Measurements from ENCODE around the gene PLXNA4.

PLXNA4 gene

DNA sequence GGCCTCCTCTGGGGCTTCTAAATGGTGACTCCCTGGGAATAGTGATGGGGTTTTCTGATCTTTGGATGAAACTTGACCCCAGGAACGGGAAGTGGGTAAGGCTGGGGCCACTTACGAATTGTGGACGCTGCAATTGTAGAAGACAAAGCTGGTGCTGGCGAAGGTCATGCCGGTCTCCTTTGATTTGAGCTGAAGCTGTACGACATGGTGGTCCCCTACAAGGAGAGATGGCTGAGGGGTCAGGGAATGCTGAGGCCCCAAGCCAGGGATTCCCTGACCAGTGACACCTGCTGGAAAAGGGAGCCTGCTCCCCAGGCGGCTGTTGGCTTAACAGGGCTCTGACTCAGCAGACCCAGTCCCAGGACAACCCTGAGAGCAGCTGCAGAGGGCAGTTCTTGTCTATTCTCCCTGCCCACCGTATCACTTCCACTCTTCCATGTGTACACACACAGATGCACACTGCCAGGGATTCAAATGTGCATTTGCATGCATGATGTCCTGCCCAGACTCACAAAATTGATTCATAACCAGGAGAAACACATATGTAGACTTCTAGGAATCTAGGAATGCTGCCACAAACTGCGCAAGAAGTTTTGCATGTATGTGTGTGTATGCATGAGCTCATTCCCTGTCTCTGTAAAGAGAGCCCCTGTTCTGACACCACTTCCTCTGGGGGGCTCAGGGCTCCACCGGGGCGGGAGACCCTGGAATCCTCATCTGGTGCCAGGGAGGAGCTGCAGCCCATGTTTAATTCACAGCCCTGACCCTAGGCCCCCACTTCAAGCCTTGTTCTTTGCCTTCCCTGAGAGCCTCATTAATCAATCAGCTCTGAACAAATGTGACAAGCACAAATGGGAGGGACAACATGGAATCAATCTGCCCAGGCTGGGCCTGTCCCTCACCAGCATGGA lies 350.0 kb downstream of the PLXNA4 start:
- Histone ChIP-seq H3K4me1 (ENCODE audit: control insufficient read depth in 1 of 2, insufficient read depth in 2 of 2, low read length in 2 of 2) (no peaks in the 10 kb centered on the region), H2BK5ac (ENCODE audit: low read depth, low read length, poor library complexity) (no peak overlapping the region), H4K8ac (ENCODE audit: low read depth, low read length) (no peak overlapping the region), H2BK120ac (ENCODE audit: insufficient read depth, low read length, poor library complexity) (no peak overlapping the region), H4K12ac (ENCODE audit: low read depth, low read length) (no peak overlapping the region), H3K27me3 (ENCODE audit: insufficient read depth, low read length) (no peaks in the 10 kb centered on the region), H3K79me1 (ENCODE audit: low read length) (no peaks in the 10 kb centered on the region), H3K4me3 (ENCODE audit: low read depth, low read length) (no peak overlapping the region), H3K27ac (ENCODE audit: low read depth, low read length) (no peak overlapping the region), H3K9ac (ENCODE audit: low read length) (no peak overlapping the region), H2AFZ (ENCODE audit: insufficient read depth, low read length, poor library complexity) (no peak overlapping the region), H4K91ac (ENCODE audit: low read depth, low read length) (no peak overlapping the region), H3K79me2 (ENCODE audit: control insufficient read depth, insufficient read depth, low read length, poor library complexity) (no peaks in the 10 kb centered on the region), H2AK5ac (ENCODE audit: low read length) (no peak overlapping the region), H3K23ac (ENCODE audit: low read length) (peak overlapping the region; percentile 80), H2BK12ac (ENCODE audit: low read length) (no peak overlapping the region), H3K9me3 (ENCODE audit: insufficient read depth, low read depth, low read length) (no peaks in the 10 kb centered on the region), H3K4me2 (ENCODE audit: low read length) (no peak overlapping the region), H3K36me3 (ENCODE audit: control insufficient read depth in 1 of 2, insufficient read depth in 2 of 2, low read length in 2 of 2) (no peaks in the 10 kb centered on the region), H3K14ac (ENCODE audit: low read length) (no peak overlapping the region), H3K18ac (ENCODE audit: low read length) (no peak overlapping the region), H3K4ac (ENCODE audit: low read depth, low read length) (no peak overlapping the region)
- WGBS (ENCODE audit: extremely low coverage, insufficient coverage, insufficient read length), result no CpG with 5 or more reads among the region's 11 CpGs
- DNase-seq, result no peak

GRCh38 chr7:132225216-132226030 lies 350.8 kb downstream of the PLXNA4 start:
- no peak overlapping the region for H3K4me2 ChIP-seq (ENCODE audit: low read length)
- H3K79me1 ChIP-seq (ENCODE audit: low read length), result no peaks in the 10 kb centered on the region
- no peak overlapping the region for H4K91ac ChIP-seq (ENCODE audit: low read depth, low read length)
- H2BK12ac ChIP-seq (ENCODE audit: low read length), result no peak overlapping the region
- DNase-seq, result peak; percentile 4 to 19
- H3K79me2 ChIP-seq (ENCODE audit: control insufficient read depth, insufficient read depth, low read length, poor library complexity), result no peaks in the 10 kb centered on the region
- H3K14ac ChIP-seq (ENCODE audit: low read length), result no peak overlapping the region
- no peak overlapping the region for H3K4me3 ChIP-seq (ENCODE audit: low read depth, low read length)
- WGBS (ENCODE audit: extremely low coverage, insufficient coverage, insufficient read length), result no CpG with 5 or more reads among the region's 8 CpGs
- H4K8ac ChIP-seq (ENCODE audit: low read depth, low read length), result no peak overlapping the region
- no peak overlapping the region for H4K12ac ChIP-seq (ENCODE audit: low read depth, low read length)
- no peaks in the 10 kb centered on the region for H3K4me1 ChIP-seq (ENCODE audit: control insufficient read depth in 1 of 2, insufficient read depth in 2 of 2, low read length in 2 of 2)
- no peak overlapping the region for H2BK5ac ChIP-seq (ENCODE audit: low read depth, low read length, poor library complexity)
- no peak overlapping the region for H3K9ac ChIP-seq (ENCODE audit: low read length)
- no peak overlapping the region for H3K4ac ChIP-seq (ENCODE audit: low read depth, low read length)
- no peak overlapping the region for H3K18ac ChIP-seq (ENCODE audit: low read length)
- no peak overlapping the region for H2BK120ac ChIP-seq (ENCODE audit: insufficient read depth, low read length, poor library complexity)
- H3K9me3 ChIP-seq (ENCODE audit: insufficient read depth, low read depth, low read length), result no peaks in the 10 kb centered on the region
- H3K23ac ChIP-seq (ENCODE audit: low read length), result no peak overlapping the region
- no peaks in the 10 kb centered on the region for H3K36me3 ChIP-seq (ENCODE audit: control insufficient read depth in 1 of 2, insufficient read depth in 2 of 2, low read length in 2 of 2)
- no peak overlapping the region for H2AFZ ChIP-seq (ENCODE audit: insufficient read depth, low read length, poor library complexity)
- H3K27ac ChIP-seq (ENCODE audit: low read depth, low read length), result no peak overlapping the region
- no peaks in the 10 kb centered on the region for H3K27me3 ChIP-seq (ENCODE audit: insufficient read depth, low read length)
- H2AK5ac ChIP-seq (ENCODE audit: low read length), result no peak overlapping the region

- H4K12ac ChIP-seq (ENCODE audit: low read depth, low read length), result no peak overlapping the region
- H3K79me2 ChIP-seq (ENCODE audit: control insufficient read depth, insufficient read depth, low read length, poor library complexity), result no peaks in the 10 kb centered on the region
- no peak overlapping the region for H4K91ac ChIP-seq (ENCODE audit: low read depth, low read length)
- H2BK120ac ChIP-seq (ENCODE audit: insufficient read depth, low read length, poor library complexity), result no peak overlapping the region
- H3K36me3 ChIP-seq (ENCODE audit: control insufficient read depth in 1 of 2, insufficient read depth in 2 of 2, low read length in 2 of 2), result no peaks in the 10 kb centered on the region
- H2AFZ ChIP-seq (ENCODE audit: insufficient read depth, low read length, poor library complexity), result no peak overlapping the region
- no peak overlapping the region for H3K23ac ChIP-seq (ENCODE audit: low read length)
- no peak overlapping the region for H3K14ac ChIP-seq (ENCODE audit: low read length)
- H3K4me2 ChIP-seq (ENCODE audit: low read length), result no peak overlapping the region
- H3K18ac ChIP-seq (ENCODE audit: low read length), result no peak overlapping the region
- no peak overlapping the region for H3K9ac ChIP-seq (ENCODE audit: low read length)
- H2AK5ac ChIP-seq (ENCODE audit: low read length), result no peak overlapping the region
- no peaks in the 10 kb centered on the region for H3K79me1 ChIP-seq (ENCODE audit: low read length)
- no peak overlapping the region for H2BK12ac ChIP-seq (ENCODE audit: low read length)
- DNase-seq, result no peak
- H2BK5ac ChIP-seq (ENCODE audit: low read depth, low read length, poor library complexity), result no peak overlapping the region
- H3K4me1 ChIP-seq (ENCODE audit: control insufficient read depth in 1 of 2, insufficient read depth in 2 of 2, low read length in 2 of 2), result peaks cover 0 to 2% of the 10 kb centered on the region in 2 experiments
- no peaks in the 10 kb centered on the region for H3K27me3 ChIP-seq (ENCODE audit: insufficient read depth, low read length)
- no peaks in the 10 kb centered on the region for H3K9me3 ChIP-seq (ENCODE audit: insufficient read depth, low read depth, low read length)
- no peak overlapping the region for H3K4me3 ChIP-seq (ENCODE audit: low read depth, low read length)
- no peak overlapping the region for H3K4ac ChIP-seq (ENCODE audit: low read depth, low read length)
- no peak overlapping the region for H4K8ac ChIP-seq (ENCODE audit: low read depth, low read length)
- H3K27ac ChIP-seq (ENCODE audit: low read depth, low read length), result no peak overlapping the region
Observed at GRCh38 chr7:132221356-132221755, 354.9 kb downstream of the PLXNA4 start.

DNA sequence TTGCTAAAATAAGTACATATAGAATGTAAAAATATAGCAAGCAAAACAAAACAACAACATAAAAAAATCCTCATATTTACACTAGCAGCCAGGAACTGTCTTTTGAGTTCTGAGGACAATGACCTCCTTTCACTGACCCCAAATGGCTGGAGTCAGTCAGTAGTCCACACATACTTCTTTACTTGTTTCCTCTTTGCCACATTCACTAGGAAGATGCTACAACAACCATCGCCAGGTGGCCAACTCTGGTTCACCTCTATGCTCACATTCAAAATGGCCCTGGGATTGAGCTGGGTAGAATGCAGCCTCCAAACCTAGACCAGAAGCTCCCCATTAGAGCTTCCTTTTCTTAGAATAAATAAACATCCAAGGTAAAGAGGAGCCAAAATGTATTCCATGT lies 356.2 kb downstream of the PLXNA4 start:
- Histone ChIP-seq H3K4me2 (ENCODE audit: low read length) (no peak overlapping the region), H4K91ac (ENCODE audit: low read depth, low read length) (no peak overlapping the region), H4K8ac (ENCODE audit: low read depth, low read length) (no peak overlapping the region), H3K18ac (ENCODE audit: low read length) (no peak overlapping the region), H3K27ac (ENCODE audit: low read depth, low read length) (no peak overlapping the region), H3K14ac (ENCODE audit: low read length) (no peak overlapping the region), H3K79me2 (ENCODE audit: control insufficient read depth, insufficient read depth, low read length, poor library complexity) (no peaks in the 10 kb centered on the region), H2BK12ac (ENCODE audit: low read length) (no peak overlapping the region), H3K27me3 (ENCODE audit: insufficient read depth, low read length) (no peaks in the 10 kb centered on the region), H3K9ac (ENCODE audit: low read length) (no peak overlapping the region), H2AK5ac (ENCODE audit: low read length) (no peak overlapping the region), H3K9me3 (ENCODE audit: insufficient read depth, low read depth, low read length) (no peaks in the 10 kb centered on the region), H3K79me1 (ENCODE audit: low read length) (no peaks in the 10 kb centered on the region), H2AFZ (ENCODE audit: insufficient read depth, low read length, poor library complexity) (no peak overlapping the region), H3K36me3 (ENCODE audit: control insufficient read depth in 1 of 2, insufficient read depth in 2 of 2, low read length in 2 of 2) (no peaks in the 10 kb centered on the region), H4K12ac (ENCODE audit: low read depth, low read length) (no peak overlapping the region), H2BK120ac (ENCODE audit: insufficient read depth, low read length, poor library complexity) (no peak overlapping the region), H2BK5ac (ENCODE audit: low read depth, low read length, poor library complexity) (no peak overlapping the region), H3K4me3 (ENCODE audit: low read depth, low read length) (no peak overlapping the region), H3K4ac (ENCODE audit: low read depth, low read length) (no peak overlapping the region), H3K23ac (ENCODE audit: low read length) (no peak overlapping the region), H3K4me1 (ENCODE audit: control insufficient read depth in 1 of 2, insufficient read depth in 2 of 2, low read length in 2 of 2) (peaks cover 0 to 2% of the 10 kb centered on the region in 2 experiments)
- no peak for DNase-seq
- WGBS (ENCODE audit: extremely low coverage, insufficient coverage, insufficient read length), result no CpG with 5 or more reads among the region's 1 CpG

Data from trophoblast cell (in vitro differentiated cells and primary cell).